MM.1S (cell line): ENCODE data around the gene TRMT61A.

Experiments
- CTCF ChIP-seq: fragments of 300-600 bp; sonication (generic); IDR thresholded peaks from 2 replicates; pipeline ENCODE4 v1.5.1; 2016; ENCODE audit warnings: antibody characterized with exemption, low read length, mixed read lengths
- EZH2phosphoT487 ChIP-seq: fragments of 300-600 bp; sonication (generic); IDR thresholded peaks from 2 replicates; pipeline ENCODE4 v1.6.1; 2018; ENCODE audit warnings: antibody characterized with exemption, low read length

- no peak for TF ChIP-seq CTCF
- TF ChIP-seq EZH2phosphoT487 = no peak
These were observed 19.0 kb downstream of the TRMT61A start for GRCh38 chr14:103547941-103548462.
